Endodermal cell (in vitro differentiated cells): ENCODE measurements around the gene TMEM208. TPM values are rescaled to one million over a fixed set of nuclear protein-coding genes. Genes with fewer than 3 reads are reported as not detected.

Experiments
- DNase-seq: peaks from one replicate; pipeline ENCODE4 v3.0.0-alpha.2; 2017
- H3K27ac ChIP-seq: 2 replicates; pipeline ENCODE4 v1.5.1; 2013; ENCODE audit warnings: mild to moderate bottlenecking, low read depth, low read length, moderate library complexity
- H3K27me3 ChIP-seq: 2 replicates; pipeline ENCODE4 v1.6.1; 2013; ENCODE audit warnings: mild to moderate bottlenecking, low read length, moderate library complexity; ENCODE audit not compliant: insufficient read depth, control insufficient read depth, poor library complexity, severe bottlenecking
- H3K36me3 ChIP-seq: 2 replicates; pipeline ENCODE4 v1.7.0; 2013; ENCODE audit warnings: mild to moderate bottlenecking, low read length, moderate library complexity; ENCODE audit not compliant: control insufficient read depth, insufficient read depth
- H3K4me1 ChIP-seq: one replicate; pipeline ENCODE4 v1.7.0; 2013; ENCODE audit warnings: low read length; ENCODE audit not compliant: control insufficient read depth, insufficient read depth
- H3K4me3 ChIP-seq: 2 replicates; pipeline ENCODE4 v1.5.1; 2013; ENCODE audit warnings: mild to moderate bottlenecking, low read length, moderate library complexity
- H3K9ac ChIP-seq: 2 replicates; pipeline ENCODE4 v1.6.1; 2013; ENCODE audit warnings: mild to moderate bottlenecking, low read length, moderate library complexity; ENCODE audit not compliant: poor library complexity, severe bottlenecking; ENCODE audit errors: extremely low read depth
- H3K9me3 ChIP-seq: 2 replicates; pipeline ENCODE4 v1.6.1; 2013; ENCODE audit warnings: mild to moderate bottlenecking, low read length, moderate library complexity; ENCODE audit not compliant: control insufficient read depth
- H3K27ac Mint-ChIP-seq: 2 replicates; pipeline ENCODE4 v1.8.0; 2020; ENCODE audit warnings: mixed read lengths
- H3K27me3 Mint-ChIP-seq: 2 replicates; pipeline ENCODE4 v1.8.0; 2021; ENCODE audit warnings: mild to moderate bottlenecking, mixed read lengths; ENCODE audit not compliant: insufficient read depth
- H3K36me3 Mint-ChIP-seq: 2 replicates; pipeline ENCODE4 v1.8.0; 2020; ENCODE audit warnings: low read depth, mixed read lengths
- H3K4me1 Mint-ChIP-seq: 2 replicates; pipeline ENCODE4 v1.8.0; 2020; ENCODE audit warnings: mixed read lengths
- H3K4me3 Mint-ChIP-seq: 2 replicates; pipeline ENCODE4 v1.8.0; 2020; ENCODE audit warnings: mild to moderate bottlenecking, moderate library complexity, mixed read lengths
- H3K9me3 Mint-ChIP-seq: 2 replicates; pipeline ENCODE4 v1.8.0; 2020; ENCODE audit warnings: mild to moderate bottlenecking, mixed read lengths
- WGBS, 2 experiments: methylation state at CpG; one replicate each; pipeline versions ENCODE4 v1.1.5 to v1.1.7; 2013; ENCODE audit warnings: missing lambda C conversion rate in 2 of 2, mixed read lengths in 1 of 2; ENCODE audit not compliant: insufficient coverage in 1 of 2, insufficient read length in 1 of 2; 5-methylcytosine and 5-hydroxymethylcytosine counted together
- total RNA-seq, 2 donors: library from RNA; stranded (reverse); fragmentation: NEBNext Ultra II Directional in 1 of 2; extraction: Animal tissue kit (Norgen Biotek cat#: 25700) in 1 of 2; gene quantifications; 2 replicates in 1 of 2; 3 replicates in 1 of 2; pipeline ENCODE4 v1.2.1, GENCODE V29; 2021
- TF ChIP-seq, protein P1 (sequence below): fragments of 200-600 bp; sonication (generic); conservative IDR thresholded peaks from 2 replicates; pipeline ENCODE4 v1.5.0; 2021; ENCODE audit warnings: antibody characterized with exemption, mild to moderate bottlenecking

Gene TMEM208
- total RNA-seq, 2 donors from 2014 or later = 43.1 to 46.4 TPM

GRCh38 chr16:67238278-67238575 is 11.3 kb downstream of the TMEM208 start:
- DNase-seq = peak; percentile 35
- Mint-ChIP-seq H3K4me3 (no peak overlapping the region), H3K27me3 (no peaks in the 10 kb centered on the region), H3K36me3 (peaks cover 48% of the 10 kb centered on the region), H3K4me1 (peaks cover 8% of the 10 kb centered on the region), H3K27ac (no peak overlapping the region), H3K9me3 (no peaks in the 10 kb centered on the region)
- no peaks in the 10 kb centered on the region for H3K9me3 ChIP-seq
- no peak overlapping the region for H3K4me3 ChIP-seq
- TF ChIP-seq, protein P1, sequence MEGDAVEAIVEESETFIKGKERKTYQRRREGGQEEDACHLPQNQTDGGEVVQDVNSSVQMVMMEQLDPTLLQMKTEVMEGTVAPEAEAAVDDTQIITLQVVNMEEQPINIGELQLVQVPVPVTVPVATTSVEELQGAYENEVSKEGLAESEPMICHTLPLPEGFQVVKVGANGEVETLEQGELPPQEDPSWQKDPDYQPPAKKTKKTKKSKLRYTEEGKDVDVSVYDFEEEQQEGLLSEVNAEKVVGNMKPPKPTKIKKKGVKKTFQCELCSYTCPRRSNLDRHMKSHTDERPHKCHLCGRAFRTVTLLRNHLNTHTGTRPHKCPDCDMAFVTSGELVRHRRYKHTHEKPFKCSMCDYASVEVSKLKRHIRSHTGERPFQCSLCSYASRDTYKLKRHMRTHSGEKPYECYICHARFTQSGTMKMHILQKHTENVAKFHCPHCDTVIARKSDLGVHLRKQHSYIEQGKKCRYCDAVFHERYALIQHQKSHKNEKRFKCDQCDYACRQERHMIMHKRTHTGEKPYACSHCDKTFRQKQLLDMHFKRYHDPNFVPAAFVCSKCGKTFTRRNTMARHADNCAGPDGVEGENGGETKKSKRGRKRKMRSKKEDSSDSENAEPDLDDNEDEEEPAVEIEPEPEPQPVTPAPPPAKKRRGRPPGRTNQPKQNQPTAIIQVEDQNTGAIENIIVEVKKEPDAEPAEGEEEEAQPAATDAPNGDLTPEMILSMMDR = no peak
- H3K27ac ChIP-seq = no peak overlapping the region
- H3K36me3 ChIP-seq = peaks cover 92% of the 10 kb centered on the region
- WGBS, 2 experiments = 98 to 100% methylated on average over 3 of the region's 3 CpGs
- H3K27me3 ChIP-seq = no peaks in the 10 kb centered on the region
- H3K9ac ChIP-seq = no peak overlapping the region
- peaks cover 8% of the 10 kb centered on the region for H3K4me1 ChIP-seq

DNA sequence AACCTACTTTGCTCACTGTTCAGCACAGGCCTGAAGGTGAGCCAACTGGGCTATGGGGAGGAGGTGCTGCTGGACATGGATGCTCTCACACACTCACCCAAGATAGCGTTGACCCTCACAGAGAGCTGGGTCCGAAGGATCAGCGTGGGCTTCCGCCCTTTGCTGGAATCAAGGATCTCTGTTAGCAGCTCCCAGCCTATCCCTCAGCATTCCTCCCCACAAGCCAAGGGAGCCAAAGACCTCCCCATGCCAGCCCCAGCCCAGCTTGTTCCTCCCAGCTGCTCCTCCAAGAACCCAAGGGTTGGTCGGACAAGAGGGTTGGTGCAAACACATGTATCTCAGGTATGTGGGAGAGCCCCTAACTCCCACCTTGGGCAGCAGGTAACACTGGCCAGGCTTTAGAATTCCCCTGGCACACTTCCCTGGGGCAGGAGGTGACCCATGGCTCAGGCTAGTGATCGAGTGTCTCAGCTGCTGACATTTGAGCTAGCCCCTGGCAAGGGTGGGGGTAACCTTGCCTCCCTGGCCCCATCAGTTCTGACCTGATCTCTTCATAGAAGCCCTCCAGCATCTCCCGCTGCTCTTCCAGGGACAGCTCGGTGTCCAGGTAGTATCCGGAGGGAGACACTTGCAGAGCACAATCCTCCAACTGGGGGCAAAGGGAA is 12.0 kb downstream of the TMEM208 start:
- H3K36me3 ChIP-seq = peaks cover 92% of the 10 kb centered on the region
- H3K27me3 Mint-ChIP-seq = no peaks in the 10 kb centered on the region
- no peak overlapping the region for H3K27ac Mint-ChIP-seq
- H3K4me1 ChIP-seq = peaks cover 14% of the 10 kb centered on the region
- WGBS, 2 experiments = 96 to 98% methylated on average over 8 to 9 of the region's 9 CpGs
- H3K4me3 ChIP-seq = no peak overlapping the region
- no peaks in the 10 kb centered on the region for H3K27me3 ChIP-seq
- H3K27ac ChIP-seq = no peak overlapping the region
- peaks cover 44% of the 10 kb centered on the region for H3K36me3 Mint-ChIP-seq
- no peaks in the 10 kb centered on the region for H3K9me3 Mint-ChIP-seq
- no peak overlapping the region for H3K9ac ChIP-seq
- H3K4me1 Mint-ChIP-seq = peaks cover 8% of the 10 kb centered on the region
- DNase-seq = no peak
- TF ChIP-seq, protein P1 = no peak
- no peak overlapping the region for H3K4me3 Mint-ChIP-seq
- H3K9me3 ChIP-seq = no peaks in the 10 kb centered on the region

DNA sequence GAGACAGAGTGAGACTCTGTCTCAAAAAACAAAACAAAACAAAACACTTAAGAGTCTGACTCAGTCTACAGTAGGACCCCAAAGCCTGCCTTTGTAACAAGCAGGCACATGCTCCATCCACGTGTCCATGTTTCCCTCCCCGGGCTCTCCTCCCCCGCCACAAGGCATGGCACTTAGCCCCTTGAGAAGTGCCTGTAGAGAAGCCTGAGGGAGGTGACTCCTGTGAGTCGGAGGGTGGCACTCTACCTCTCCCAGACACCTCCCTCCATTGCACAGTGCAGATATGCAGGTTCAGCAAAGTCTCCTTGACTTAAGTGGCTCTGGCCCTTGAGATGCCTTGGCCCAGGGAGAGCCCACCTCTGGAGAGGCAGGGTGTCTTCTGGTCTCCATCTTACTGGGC is 13.6 kb downstream of the TMEM208 start:
- Histone ChIP-seq H3K27ac (no peak overlapping the region), H3K4me3 (no peak overlapping the region), H3K36me3 (peaks cover 88% of the 10 kb centered on the region), H3K4me1 (peaks cover 24% of the 10 kb centered on the region), H3K27me3 (no peaks in the 10 kb centered on the region), H3K9ac (no peak overlapping the region), H3K9me3 (no peaks in the 10 kb centered on the region)
- no peaks in the 10 kb centered on the region for H3K27me3 Mint-ChIP-seq
- H3K27ac Mint-ChIP-seq = peak overlapping the region; percentile 52
- H3K36me3 Mint-ChIP-seq = peaks cover 33% of the 10 kb centered on the region
- TF ChIP-seq, protein P1 = no peak
- no peaks in the 10 kb centered on the region for H3K9me3 Mint-ChIP-seq
- no peak overlapping the region for H3K4me3 Mint-ChIP-seq
- H3K4me1 Mint-ChIP-seq = peaks cover 14% of the 10 kb centered on the region
- peak; percentile 21 for DNase-seq
- 95% methylated on average over 4 of the region's 4 CpGs; no CpG with 5 or more reads in 1 of the 2 experiments for WGBS, 2 experiments
